Suprapubic skin (tissue), 3 donors: Measurements from ENCODE around the gene HPCAL1.

Experiments
- EP300 ChIP-seq: sonication (generic); formaldehyde crosslinking; IDR thresholded peaks from one replicate; pipeline ENCODE4 v1.6.1; 2017; ENCODE audit warnings: antibody characterized with exemption
- POLR2A ChIP-seq, 2 donors: fragments of 450-650 bp; IDR thresholded peaks; one replicate each; pipeline ENCODE4 v1.6.1; 2017; ENCODE audit warnings: antibody characterized with exemption in 2 of 2, mild to moderate bottlenecking in 2 of 2, moderate library complexity in 2 of 2
- TF ChIP-seq, protein P1 (sequence below), 2 donors: fragments of 200-600 bp in 1 of 2; fragments of 450-650 bp in 1 of 2; sonication (generic) in 1 of 2; IDR thresholded peaks; one replicate each; pipeline ENCODE4 v1.5.1; 2016 to 2019; ENCODE audit warnings: antibody characterized with exemption in 2 of 2, mild to moderate bottlenecking in 1 of 2, moderate library complexity in 1 of 2

DNA sequence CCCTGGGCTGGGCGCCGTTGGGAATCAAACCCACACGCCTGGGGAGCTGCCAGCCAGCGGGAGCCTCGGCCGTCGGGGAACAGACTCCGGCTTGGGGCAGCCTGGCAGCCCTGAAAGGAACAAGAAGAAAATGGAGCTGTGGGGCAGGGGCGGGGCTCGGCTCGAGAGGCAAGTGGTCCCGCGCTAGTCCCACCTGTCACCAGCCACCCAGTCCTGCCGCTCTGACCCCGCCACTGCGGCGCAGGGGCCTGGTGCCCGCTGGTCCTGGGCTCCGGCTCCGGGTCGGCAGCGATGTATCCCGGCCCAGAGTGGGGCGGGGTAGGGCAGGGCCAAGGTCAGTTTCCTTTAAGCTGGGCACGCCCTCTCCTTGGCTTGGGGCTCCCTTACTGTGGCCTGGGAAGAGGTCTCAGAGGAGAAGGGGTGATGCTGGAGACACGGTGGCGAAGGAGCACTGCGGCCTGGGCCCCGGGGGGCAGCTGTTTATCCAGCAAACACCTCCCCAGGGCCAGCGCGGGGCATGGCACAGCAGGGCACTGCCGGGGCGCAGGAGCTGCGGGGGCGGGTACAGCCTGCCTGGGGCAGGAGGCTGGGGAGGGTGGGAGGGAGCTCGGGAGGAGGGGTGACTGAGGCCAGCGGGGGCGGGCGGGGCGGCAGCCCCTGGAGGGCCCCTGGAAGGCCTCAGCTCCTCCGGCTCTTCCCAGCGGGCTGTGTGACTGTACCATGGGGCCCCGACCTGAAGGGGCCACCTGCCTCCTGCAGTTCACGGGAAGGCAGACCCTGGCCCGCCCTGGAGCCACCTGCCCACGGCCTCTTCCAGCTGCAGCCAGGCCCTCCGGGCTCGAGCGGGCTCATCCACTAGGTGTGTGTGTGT, 129.8 kb downstream of the HPCAL1 start:
- TF ChIP-seq POLR2A (IDR thresholded peaks at IDR 0.05) (no peak), EP300 (no peak)
- TF ChIP-seq, protein P1, sequence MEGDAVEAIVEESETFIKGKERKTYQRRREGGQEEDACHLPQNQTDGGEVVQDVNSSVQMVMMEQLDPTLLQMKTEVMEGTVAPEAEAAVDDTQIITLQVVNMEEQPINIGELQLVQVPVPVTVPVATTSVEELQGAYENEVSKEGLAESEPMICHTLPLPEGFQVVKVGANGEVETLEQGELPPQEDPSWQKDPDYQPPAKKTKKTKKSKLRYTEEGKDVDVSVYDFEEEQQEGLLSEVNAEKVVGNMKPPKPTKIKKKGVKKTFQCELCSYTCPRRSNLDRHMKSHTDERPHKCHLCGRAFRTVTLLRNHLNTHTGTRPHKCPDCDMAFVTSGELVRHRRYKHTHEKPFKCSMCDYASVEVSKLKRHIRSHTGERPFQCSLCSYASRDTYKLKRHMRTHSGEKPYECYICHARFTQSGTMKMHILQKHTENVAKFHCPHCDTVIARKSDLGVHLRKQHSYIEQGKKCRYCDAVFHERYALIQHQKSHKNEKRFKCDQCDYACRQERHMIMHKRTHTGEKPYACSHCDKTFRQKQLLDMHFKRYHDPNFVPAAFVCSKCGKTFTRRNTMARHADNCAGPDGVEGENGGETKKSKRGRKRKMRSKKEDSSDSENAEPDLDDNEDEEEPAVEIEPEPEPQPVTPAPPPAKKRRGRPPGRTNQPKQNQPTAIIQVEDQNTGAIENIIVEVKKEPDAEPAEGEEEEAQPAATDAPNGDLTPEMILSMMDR (IDR thresholded peaks at IDR 0.05): no peak
